Type B pancreatic cell (in vitro differentiated cells): ENCODE results near the gene NXPE4. TPM values are rescaled to one million over a fixed set of nuclear protein-coding genes. Genes with fewer than 3 reads are reported as not detected.

Experiments used
- DNase-seq: peaks from one replicate; pipeline ENCODE4 v3.0.0; 2021; ENCODE audit warnings: mixed read lengths; ENCODE audit not compliant: unreplicated experiment; ENCODE audit errors: extremely low spot score
- H3K27ac Mint-ChIP-seq: 2 replicates; pipeline ENCODE4 v1.8.0; 2021; ENCODE audit warnings: mild to moderate bottlenecking, mixed read lengths
- H3K27me3 Mint-ChIP-seq: 2 replicates; pipeline ENCODE4 v1.8.0; 2021; ENCODE audit warnings: mixed read lengths
- H3K36me3 Mint-ChIP-seq: 2 replicates; pipeline ENCODE4 v1.8.0; 2021; ENCODE audit warnings: mixed read lengths
- H3K4me1 Mint-ChIP-seq: one replicate; pipeline ENCODE4 v1.8.0; 2021; ENCODE audit warnings: mixed read lengths; ENCODE audit not compliant: unreplicated experiment
- H3K4me3 Mint-ChIP-seq: 2 replicates; pipeline ENCODE4 v1.8.0; 2021; ENCODE audit warnings: mild to moderate bottlenecking, mixed read lengths
- H3K9me3 Mint-ChIP-seq: 2 replicates; pipeline ENCODE4 v1.8.0; 2021; ENCODE audit warnings: mixed read lengths
- CTCF ChIP-seq: fragments of 200-600 bp; sonication (generic); conservative IDR thresholded peaks from 2 replicates; pipeline ENCODE4 v1.5.0; 2021; ENCODE audit warnings: antibody characterized with exemption, mild to moderate bottlenecking
- total RNA-seq: library from RNA; stranded (reverse); gene quantifications from 2 replicates; pipeline ENCODE4 v1.2.1, GENCODE V29; 2021; ENCODE audit warnings: low replicate concordance

NXPE4 gene
- total RNA-seq, 1 donor from 2014 or later, result not detected

- no peak for TF ChIP-seq CTCF
- H3K4me3 Mint-ChIP-seq, result no peak overlapping the region
- no peak overlapping the region for H3K27ac Mint-ChIP-seq
- DNase-seq, result no peak
- peaks cover 5% of the 10 kb centered on the region for H3K9me3 Mint-ChIP-seq
- no peaks in the 10 kb centered on the region for H3K27me3 Mint-ChIP-seq
- no peaks in the 10 kb centered on the region for H3K36me3 Mint-ChIP-seq
- peaks cover 5% of the 10 kb centered on the region for H3K4me1 Mint-ChIP-seq
Measured at GRCh38 chr11:114525682-114526081, 69.9 kb downstream of the NXPE4 start.

- no peak for TF ChIP-seq CTCF
- peaks cover 5% of the 10 kb centered on the region for H3K4me1 Mint-ChIP-seq
- DNase-seq, result no peak
- H3K27ac Mint-ChIP-seq, result no peak overlapping the region
- no peak overlapping the region for H3K4me3 Mint-ChIP-seq
- peaks cover 5% of the 10 kb centered on the region for H3K9me3 Mint-ChIP-seq
- no peaks in the 10 kb centered on the region for H3K27me3 Mint-ChIP-seq
- no peaks in the 10 kb centered on the region for H3K36me3 Mint-ChIP-seq
Measured at GRCh38 chr11:114524122-114524521, 71.5 kb downstream of the NXPE4 start.

GRCh38 chr11:114522818-114523217, 72.8 kb downstream of the NXPE4 start:
- Mint-ChIP-seq H3K4me1 (peaks cover 5% of the 10 kb centered on the region), H3K36me3 (no peaks in the 10 kb centered on the region), H3K27me3 (peaks cover 5% of the 10 kb centered on the region), H3K4me3 (no peak overlapping the region), H3K9me3 (peaks cover 5% of the 10 kb centered on the region), H3K27ac (no peak overlapping the region)
- TF ChIP-seq CTCF, result no peak
- no peak for DNase-seq

Other genes starting within 250 kb of the NXPE4 start
- gene C11orf71, start 195.3 kb downstream of the NXPE4 start, total RNA-seq, result 11.8 and 15.5 TPM in 2 replicates
- gene RBM7, start 195.1 kb downstream of the NXPE4 start, total RNA-seq, result 32.6 and 53.8 TPM in 2 replicates
- gene REXO2, start 156.3 kb downstream of the NXPE4 start, total RNA-seq, result 84.9 and 166 TPM in 2 replicates
- 0.27 and 0.36 TPM in 2 replicates for gene NXPE1, start 35.9 kb downstream of the NXPE4 start, total RNA-seq
- not detected in 2 replicates for gene NXPE2, start 82.7 kb upstream of the NXPE4 start, total RNA-seq